Thoracic aorta (tissue), 2 donors: ENCODE measurements around the gene NPDC1. TPM values are rescaled to one million over a fixed set of nuclear protein-coding genes. Genes with fewer than 3 reads are reported as not detected.
"Not testable (repeated sequence)": the region's sequence is repeated elsewhere in the genome, so short reads cannot be mapped to it uniquely, and the experiment has no call there.

Experiments
- ATAC-seq: fragments of 150-250 bp; one replicate; pipeline ENCODE4 v1.8.0; 2017; ENCODE audit warnings: low read depth; ENCODE audit not compliant: insufficient number of reproducible peaks, low FRiP score
- DNase-seq: peaks from one replicate; pipeline ENCODE4 v3.0.0-alpha.2; 2020; ENCODE audit warnings: low spot score
- H3K27ac ChIP-seq, 2 donors: fragments of 200-600 bp; sonication (generic); 1 replicate in 1 of 2; 2 replicates in 1 of 2; pipeline ENCODE4 v1.5.1; 2016; ENCODE audit warnings: mild to moderate bottlenecking in 2 of 2, moderate library complexity in 2 of 2
- H3K27me3 ChIP-seq: fragments of 200-600 bp; sonication (generic); replicated peaks from 2 replicates; pipeline ENCODE4 v1.6.0; 2016; ENCODE audit warnings: mild to moderate bottlenecking; ENCODE audit not compliant: insufficient read depth
- H3K36me3 ChIP-seq: fragments of 200-600 bp; sonication (generic); one replicate; pipeline ENCODE4 v1.5.1; 2016
- H3K4me1 ChIP-seq, 2 donors: fragments of 200-600 bp; sonication (generic); 1 replicate in 1 of 2; 2 replicates in 1 of 2; pipeline versions ENCODE4 v1.5.1 to v1.6.0; 2016; ENCODE audit warnings: low read depth in 2 of 2, mild to moderate bottlenecking in 1 of 2; ENCODE audit not compliant: control insufficient read depth in 1 of 2
- H3K4me3 ChIP-seq: fragments of 200-600 bp; sonication (generic); 2 replicates; pipeline ENCODE4 v1.5.1; 2016; ENCODE audit warnings: mild to moderate bottlenecking
- H3K9me3 ChIP-seq: fragments of 200-600 bp; sonication (generic); 2 replicates; pipeline ENCODE4 v1.5.1; 2016
- total RNA-seq, 2 donors: library from RNA; depleted of rRNA; stranded (reverse); fragments of >200 nt; gene quantifications; one replicate each; pipeline versions ENCODE4 v1.1.0 to v1.2.3, GENCODE V29; 2016
- TF ChIP-seq, protein P1 (sequence below): fragments of 200-600 bp; sonication (generic); IDR thresholded peaks from one replicate; pipeline ENCODE4 v1.5.1; 2019; ENCODE audit warnings: antibody characterized with exemption

The NPDC1 gene
- total RNA-seq, 2 donors from 2014 or later: 71.5 to 95.8 TPM

DNA sequence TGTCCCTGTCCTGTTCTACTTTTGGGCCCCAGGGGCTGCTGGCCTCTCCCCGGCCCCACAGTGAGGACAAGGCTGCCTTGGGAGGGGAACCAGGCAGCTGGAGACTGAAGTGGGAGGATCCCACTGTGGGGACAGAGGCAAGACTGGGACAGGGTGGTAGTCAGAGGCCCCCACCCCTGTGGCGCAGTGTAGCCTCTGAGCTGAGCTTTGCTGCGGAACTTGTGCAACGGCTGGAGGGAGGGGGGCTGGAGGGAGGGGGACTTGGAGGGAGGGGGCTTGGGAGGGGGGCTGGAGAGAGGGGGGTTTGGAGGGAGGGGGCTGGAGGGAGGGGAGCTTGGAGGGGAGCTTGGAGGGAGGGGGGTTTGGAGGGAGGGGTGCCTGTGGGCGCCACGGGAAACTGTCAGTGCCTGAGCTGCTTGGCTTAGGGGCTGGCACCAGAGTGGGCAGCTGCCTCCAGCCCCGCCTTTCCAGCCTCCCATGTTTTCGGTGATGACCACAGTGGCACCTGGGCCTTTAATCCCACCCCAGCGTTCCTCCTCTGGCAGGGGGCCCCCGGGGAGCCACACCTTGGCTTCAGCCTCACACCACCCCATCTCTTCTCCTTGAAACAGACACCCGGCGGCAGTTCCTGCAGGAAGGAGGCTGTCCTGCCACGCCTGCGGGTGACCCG is 11.8 kb downstream of the NPDC1 start:
- H3K4me3 ChIP-seq: peak overlapping the region; percentile 52
- no peaks in the 10 kb centered on the region for H3K27me3 ChIP-seq
- DNase-seq: no peak
- peaks cover 3 to 4% of the 10 kb centered on the region in 2 donors for H3K4me1 ChIP-seq
- ATAC-seq: no peak
- no peak overlapping the region for H3K27ac ChIP-seq
- TF ChIP-seq, protein P1, sequence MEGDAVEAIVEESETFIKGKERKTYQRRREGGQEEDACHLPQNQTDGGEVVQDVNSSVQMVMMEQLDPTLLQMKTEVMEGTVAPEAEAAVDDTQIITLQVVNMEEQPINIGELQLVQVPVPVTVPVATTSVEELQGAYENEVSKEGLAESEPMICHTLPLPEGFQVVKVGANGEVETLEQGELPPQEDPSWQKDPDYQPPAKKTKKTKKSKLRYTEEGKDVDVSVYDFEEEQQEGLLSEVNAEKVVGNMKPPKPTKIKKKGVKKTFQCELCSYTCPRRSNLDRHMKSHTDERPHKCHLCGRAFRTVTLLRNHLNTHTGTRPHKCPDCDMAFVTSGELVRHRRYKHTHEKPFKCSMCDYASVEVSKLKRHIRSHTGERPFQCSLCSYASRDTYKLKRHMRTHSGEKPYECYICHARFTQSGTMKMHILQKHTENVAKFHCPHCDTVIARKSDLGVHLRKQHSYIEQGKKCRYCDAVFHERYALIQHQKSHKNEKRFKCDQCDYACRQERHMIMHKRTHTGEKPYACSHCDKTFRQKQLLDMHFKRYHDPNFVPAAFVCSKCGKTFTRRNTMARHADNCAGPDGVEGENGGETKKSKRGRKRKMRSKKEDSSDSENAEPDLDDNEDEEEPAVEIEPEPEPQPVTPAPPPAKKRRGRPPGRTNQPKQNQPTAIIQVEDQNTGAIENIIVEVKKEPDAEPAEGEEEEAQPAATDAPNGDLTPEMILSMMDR: no peak
- peaks cover 2% of the 10 kb centered on the region for H3K36me3 ChIP-seq
- no peaks in the 10 kb centered on the region for H3K9me3 ChIP-seq

DNA sequence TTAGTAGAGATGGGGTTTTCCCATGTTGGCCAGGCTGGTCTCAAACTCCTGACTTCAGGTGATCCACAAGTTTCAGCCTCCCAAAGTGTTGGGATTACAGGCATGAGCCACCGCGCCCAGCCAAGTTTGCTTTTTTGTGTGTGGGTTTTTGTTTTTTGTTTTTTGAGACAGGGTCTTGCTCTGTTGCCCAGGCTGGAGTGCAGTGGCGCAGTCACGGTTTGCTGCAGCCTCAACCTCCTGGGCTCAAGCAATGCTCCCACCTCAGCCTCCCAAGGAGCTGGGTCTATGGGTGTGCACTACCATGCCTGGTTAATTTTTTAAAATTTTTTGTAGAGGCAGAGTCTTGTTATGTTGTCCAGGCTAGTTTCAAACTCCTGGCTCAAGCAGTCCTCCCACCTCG is 12.5 kb downstream of the NPDC1 start:
- H3K36me3 ChIP-seq, DNase-seq, H3K9me3 ChIP-seq, H3K27ac ChIP-seq, H3K27me3 ChIP-seq, ATAC-seq: not testable (repeated sequence)
- Histone ChIP-seq H3K4me1 (peaks cover 10 to 11% of the 10 kb centered on the region in 2 donors), H3K4me3 (peak overlapping the region; percentile 52)

DNA sequence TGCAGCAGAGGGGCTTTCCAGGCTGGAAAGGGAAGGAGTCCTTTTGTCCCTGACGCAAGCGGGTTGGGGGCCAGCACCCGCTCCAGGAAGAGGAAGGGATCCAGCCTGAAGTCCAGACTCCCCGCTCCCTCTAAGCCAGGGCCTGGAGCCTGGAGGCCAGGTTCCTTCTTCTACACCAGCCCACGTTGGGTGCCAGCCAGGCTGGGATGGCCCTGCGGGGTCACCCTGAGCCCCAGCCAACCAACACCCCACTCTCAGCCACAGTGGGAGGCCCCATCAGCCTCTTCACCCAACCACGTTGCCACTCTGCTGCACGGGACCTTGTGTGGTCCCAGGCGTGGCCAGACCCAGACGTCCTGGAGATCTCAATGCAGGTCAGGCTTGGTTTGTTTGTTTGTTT is 13.1 kb downstream of the NPDC1 start:
- H3K4me3 ChIP-seq: peak overlapping the region; percentile 52
- ATAC-seq (no peak), DNase-seq (no peak)
- no peaks in the 10 kb centered on the region for H3K27me3 ChIP-seq
- peaks cover 12 to 13% of the 10 kb centered on the region in 2 donors for H3K4me1 ChIP-seq
- H3K27ac ChIP-seq: no peak overlapping the region
- TF ChIP-seq, protein P1: no peak
- H3K9me3 ChIP-seq: no peaks in the 10 kb centered on the region
- no peaks in the 10 kb centered on the region for H3K36me3 ChIP-seq

DNA sequence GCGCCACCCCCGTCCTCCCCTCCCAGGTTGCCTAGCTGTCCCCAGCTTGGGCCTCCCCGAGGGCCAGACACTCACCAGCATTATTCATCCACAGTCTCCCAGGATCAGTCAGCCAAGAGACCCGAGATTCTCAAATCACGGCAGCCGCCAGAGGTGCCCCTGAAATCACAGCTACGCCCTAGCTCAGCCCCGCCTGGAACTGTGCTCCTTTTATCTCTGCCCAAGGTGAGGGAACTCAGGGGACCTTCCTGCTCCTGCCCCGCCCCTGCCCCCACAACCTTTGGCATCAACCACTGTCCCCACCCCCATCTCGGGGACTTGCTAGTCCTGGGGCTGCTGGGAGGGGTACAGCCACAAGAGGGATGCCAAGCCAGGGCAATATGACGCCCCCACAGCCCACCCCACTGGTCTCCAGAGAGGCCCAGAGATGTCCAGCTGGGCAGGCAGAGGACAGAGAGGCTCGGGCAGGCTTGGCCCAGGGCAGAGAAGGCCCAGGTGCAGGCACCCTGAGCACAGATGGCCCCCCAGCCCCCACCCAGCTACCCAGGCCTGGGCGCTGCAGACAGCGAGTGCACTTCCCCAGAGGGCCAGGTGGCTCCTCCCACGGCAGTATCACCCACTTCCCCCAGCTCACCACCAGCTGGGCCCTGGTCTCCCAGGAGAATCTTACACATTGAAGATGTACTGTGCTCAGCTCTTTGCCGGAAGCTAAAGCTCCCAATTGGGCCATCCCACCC is 13.9 kb downstream of the NPDC1 start, which contains the start of gene FUT7:
Gene FUT7, minus strand, starts transcription at position 185 of the 737 bp plus-strand sequence. Its CDS starts 97 bp downstream, at position 88.
- ATAC-seq: no peak
- Histone ChIP-seq H3K4me3 (peak within 1 kb of the TSS; percentile 20), H3K9me3 (no peaks in the 10 kb centered on the region), H3K27ac (no peak within 1 kb of the TSS), H3K27me3 (no peaks in the 10 kb centered on the region), H3K4me1 (peaks cover 16 to 19% of the 10 kb centered on the region in 2 donors), H3K36me3 (no peaks in the 10 kb centered on the region)
- TF ChIP-seq, protein P1: no peak
- DNase-seq: no peak

DNA sequence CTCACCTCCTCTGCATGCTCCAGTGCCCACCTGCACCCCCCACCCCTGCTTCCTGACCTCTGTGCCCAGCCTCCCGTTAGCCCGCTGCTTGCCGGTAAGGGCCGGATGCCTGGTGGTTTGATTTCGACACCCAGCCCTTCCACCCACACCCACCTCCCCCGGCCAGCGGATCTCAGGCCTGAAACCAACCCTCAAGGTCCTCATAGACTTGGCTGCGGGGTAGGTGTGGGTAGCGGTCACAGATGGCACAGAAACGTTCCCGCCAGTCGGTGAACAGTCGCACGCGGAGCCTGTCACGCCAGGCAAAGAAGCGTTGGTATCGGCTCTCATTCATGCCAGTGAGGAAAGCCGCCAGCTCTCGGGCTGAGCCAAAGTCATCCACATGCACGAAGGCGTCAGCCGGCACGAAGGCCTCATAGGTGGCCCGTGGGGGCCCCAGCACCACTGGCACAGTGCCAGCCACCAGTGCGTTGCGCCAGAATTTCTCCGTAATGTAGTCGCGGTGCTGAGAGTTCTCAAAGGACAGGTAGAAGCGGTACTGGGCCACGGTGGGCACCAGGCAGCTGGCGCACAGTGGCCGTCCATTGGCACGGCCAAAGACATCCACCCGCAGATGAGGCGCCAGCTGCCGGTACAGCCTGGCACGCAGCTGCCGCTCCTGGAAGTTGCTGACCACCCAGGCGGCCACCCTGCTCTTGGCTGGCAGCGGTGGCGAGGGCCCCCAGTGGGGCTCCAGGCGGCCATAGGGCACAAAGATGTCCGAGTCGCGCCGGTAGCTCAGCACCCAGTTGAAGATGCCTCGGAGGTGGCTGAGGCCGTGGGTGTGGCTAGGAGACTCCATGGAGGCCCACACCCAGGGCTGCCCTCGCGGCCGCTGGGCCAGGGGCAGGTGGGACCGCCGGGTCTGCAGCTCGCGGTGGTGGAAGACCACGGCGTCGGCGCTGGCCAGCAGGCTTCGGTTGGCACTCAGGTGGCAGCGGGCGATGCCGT is 15.1 kb downstream of the NPDC1 start:
- Histone ChIP-seq H3K36me3 (no peaks in the 10 kb centered on the region), H3K27me3 (no peaks in the 10 kb centered on the region), H3K4me3 (no peak overlapping the region), H3K4me1 (peaks cover 20 to 30% of the 10 kb centered on the region in 2 donors), H3K9me3 (no peaks in the 10 kb centered on the region), H3K27ac (no peak overlapping the region)
- no peak for ATAC-seq
- TF ChIP-seq, protein P1: no peak
- no peak for DNase-seq
